ENCODE measurements around the gene METTL16.

DNA sequence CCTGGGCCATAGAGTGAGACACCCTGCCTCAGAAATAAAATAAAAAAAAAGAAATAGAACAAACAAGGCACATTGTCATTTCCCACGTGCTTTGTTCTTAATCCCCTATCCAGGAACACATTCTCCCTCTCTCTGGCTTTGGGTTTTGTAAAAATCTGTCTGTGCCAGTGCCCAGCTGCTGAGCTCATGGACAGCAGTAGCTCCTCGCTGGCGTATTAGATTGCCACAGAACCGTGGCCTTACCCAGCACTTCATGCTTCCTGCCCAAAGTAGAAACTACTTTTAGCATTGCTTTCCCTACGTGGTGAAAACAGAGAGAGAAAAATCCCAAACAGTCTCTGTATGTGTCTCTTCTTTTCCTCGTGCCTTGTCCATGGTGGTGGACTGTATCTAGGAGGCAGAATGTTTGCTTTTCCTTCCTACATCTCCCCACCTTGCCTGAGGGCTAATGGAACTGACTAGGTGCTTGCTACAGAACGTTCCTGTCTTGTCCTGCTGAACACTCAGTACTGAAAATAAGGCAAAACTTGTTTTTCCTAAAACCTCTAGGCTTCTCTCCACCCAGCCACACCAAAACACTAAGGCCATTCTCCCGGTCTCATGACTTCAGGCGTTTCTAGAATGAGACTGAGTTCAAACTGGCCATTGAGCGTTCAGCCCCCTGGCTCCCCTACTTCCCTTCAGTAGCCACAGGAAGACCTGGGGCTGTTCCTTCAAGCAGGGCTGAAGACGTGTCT lies 137.0 kb downstream of the METTL16 start:
- TF ChIP-seq, protein P1, sequence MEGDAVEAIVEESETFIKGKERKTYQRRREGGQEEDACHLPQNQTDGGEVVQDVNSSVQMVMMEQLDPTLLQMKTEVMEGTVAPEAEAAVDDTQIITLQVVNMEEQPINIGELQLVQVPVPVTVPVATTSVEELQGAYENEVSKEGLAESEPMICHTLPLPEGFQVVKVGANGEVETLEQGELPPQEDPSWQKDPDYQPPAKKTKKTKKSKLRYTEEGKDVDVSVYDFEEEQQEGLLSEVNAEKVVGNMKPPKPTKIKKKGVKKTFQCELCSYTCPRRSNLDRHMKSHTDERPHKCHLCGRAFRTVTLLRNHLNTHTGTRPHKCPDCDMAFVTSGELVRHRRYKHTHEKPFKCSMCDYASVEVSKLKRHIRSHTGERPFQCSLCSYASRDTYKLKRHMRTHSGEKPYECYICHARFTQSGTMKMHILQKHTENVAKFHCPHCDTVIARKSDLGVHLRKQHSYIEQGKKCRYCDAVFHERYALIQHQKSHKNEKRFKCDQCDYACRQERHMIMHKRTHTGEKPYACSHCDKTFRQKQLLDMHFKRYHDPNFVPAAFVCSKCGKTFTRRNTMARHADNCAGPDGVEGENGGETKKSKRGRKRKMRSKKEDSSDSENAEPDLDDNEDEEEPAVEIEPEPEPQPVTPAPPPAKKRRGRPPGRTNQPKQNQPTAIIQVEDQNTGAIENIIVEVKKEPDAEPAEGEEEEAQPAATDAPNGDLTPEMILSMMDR (IDR thresholded peaks at IDR 0.05; ENCODE audit: low read depth, low read length) = no peak
- TF ChIP-seq POLR2A (IDR thresholded peaks at IDR 0.05; ENCODE audit: extremely low read depth, insufficient read length) = no peak

Measured in NB4 (cell line).